ENCODE data around the gene AHSP.
"Not testable (repeated sequence)": the region's sequence is repeated elsewhere in the genome, so short reads cannot be mapped to it uniquely, and the experiment has no call there.

AHSP gene

DNA sequence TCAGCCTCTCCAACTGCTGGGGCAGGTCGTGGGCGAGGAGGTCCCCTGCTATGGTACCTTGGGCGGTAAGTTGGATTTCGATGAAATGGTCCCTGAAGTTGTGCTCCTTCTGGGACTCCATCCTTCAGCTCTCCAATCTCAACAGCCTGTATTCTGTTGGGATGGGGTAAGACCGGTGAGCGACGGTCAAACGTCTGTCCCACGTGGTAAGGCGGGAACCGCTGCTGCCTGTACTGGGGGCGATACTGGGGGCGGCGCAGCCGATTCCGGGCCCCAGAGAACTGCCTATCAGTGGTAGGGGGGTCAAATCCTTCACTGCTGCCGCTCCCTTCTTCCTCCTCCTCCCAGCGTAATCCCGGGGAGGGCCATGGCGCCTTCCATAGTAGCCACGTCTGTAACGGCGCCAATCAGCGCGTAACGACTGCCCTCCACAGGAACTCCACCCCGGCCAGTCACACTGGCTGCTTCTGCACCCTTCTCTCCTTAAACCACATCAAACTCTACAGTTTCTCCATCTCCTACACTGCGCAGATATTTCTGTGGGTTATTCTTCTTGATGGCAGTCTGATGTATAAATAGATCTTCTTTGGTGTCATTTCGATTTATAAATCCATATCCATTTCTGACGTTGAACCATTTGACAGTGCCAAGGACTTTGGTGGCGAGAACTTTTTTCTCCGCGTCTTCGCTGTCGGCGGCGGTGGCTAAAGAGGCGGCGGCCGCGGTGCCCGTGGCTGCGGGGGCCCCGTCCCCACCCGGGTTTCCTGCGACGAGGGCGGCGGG, 41.1 kb downstream of the AHSP start:
- no peak for DNase-seq (ENCODE audit: extremely low spot score)
- ChIA-PET CTCF (no interaction called here), POLR2A (no interaction called here)
- no peak for TF ChIP-seq FOXM1 (IDR thresholded peaks at IDR 0.05; ENCODE audit: borderline replicate concordance)
- no peak for TF ChIP-seq CTBP1 (IDR thresholded peaks at IDR 0.05; ENCODE audit: borderline replicate concordance)

DNA sequence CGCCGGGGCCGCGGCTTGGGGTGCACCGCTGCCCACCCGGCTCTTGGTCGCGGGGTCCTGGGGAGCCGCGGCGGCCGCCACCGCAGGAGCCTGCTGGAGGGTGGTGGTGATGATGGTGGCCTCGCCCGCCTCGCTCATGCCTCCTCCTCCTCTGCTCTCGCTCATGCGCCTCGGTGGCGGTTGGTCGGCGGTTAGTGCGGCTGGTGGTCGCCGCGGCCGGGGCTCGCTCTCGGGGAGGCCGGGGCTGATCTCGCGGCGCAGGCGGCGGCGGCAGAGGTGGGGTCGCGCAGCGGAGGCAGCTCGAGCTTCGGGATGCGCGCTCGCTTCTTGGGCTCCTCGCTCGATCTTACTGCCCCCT, 41.6 kb downstream of the AHSP start:
- ChIA-PET POLR2A (no interaction called here), CTCF (no interaction called here)
- DNase-seq (ENCODE audit: extremely low spot score), result no peak
- no peak for TF ChIP-seq SP1 (IDR thresholded peaks at IDR 0.05)
- no peak for TF ChIP-seq SUZ12 (IDR thresholded peaks at IDR 0.05)
- no peak for TF ChIP-seq L3MBTL2 (conservative IDR thresholded peaks at IDR 0.05)
- no peak for TF ChIP-seq BHLHE40 (IDR thresholded peaks at IDR 0.05; ENCODE audit: borderline replicate concordance)
- TF ChIP-seq CTBP1 (IDR thresholded peaks at IDR 0.05; ENCODE audit: borderline replicate concordance), result no peak
- TF ChIP-seq NFRKB (IDR thresholded peaks at IDR 0.05), result no peak
- no peak for TF ChIP-seq FOXM1 (IDR thresholded peaks at IDR 0.05; ENCODE audit: borderline replicate concordance)
- TF ChIP-seq LEF1 (IDR thresholded peaks at IDR 0.05; ENCODE audit: borderline replicate concordance), result no peak
- TF ChIP-seq ARNT (IDR thresholded peaks at IDR 0.05), result no peak
- TF ChIP-seq FOXK2 (IDR thresholded peaks at IDR 0.05), result no peak
- no peak for TF ChIP-seq HDGF (IDR thresholded peaks at IDR 0.05; ENCODE audit: borderline replicate concordance)
- no peak for TF ChIP-seq ZNF384 (IDR thresholded peaks at IDR 0.05)
- no peak for TF ChIP-seq TARDBP (IDR thresholded peaks at IDR 0.05)
- TF ChIP-seq ELF4 (IDR thresholded peaks at IDR 0.05), result no peak
- TF ChIP-seq, protein P1, sequence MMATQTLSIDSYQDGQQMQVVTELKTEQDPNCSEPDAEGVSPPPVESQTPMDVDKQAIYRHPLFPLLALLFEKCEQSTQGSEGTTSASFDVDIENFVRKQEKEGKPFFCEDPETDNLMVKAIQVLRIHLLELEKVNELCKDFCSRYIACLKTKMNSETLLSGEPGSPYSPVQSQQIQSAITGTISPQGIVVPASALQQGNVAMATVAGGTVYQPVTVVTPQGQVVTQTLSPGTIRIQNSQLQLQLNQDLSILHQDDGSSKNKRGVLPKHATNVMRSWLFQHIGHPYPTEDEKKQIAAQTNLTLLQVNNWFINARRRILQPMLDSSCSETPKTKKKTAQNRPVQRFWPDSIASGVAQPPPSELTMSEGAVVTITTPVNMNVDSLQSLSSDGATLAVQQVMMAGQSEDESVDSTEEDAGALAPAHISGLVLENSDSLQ (IDR thresholded peaks at IDR 0.05), result no peak
- TF ChIP-seq FOXA1 (IDR thresholded peaks at IDR 0.05), result no peak

DNA sequence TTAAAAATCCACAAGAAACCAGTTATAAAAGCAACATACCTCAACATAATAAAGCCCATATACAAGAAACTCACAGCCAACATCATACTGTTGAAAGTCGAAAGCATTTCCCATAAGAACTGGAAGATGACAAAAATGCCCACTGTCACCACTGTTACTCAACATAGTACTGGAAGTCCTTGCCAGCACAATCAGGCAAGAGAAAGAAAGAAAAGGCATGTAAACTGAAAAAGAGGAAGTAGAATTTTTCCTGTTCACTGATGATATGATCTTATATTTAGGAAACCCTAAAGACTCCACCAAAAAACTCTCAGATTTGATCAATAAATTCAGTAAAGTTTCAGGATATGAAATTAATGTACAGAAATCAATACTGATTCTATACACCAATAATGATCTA, 45.1 kb downstream of the AHSP start:
- ChIA-PET CTCF (no interaction called here), POLR2A (no interaction called here)
- TF ChIP-seq BHLHE40 (IDR thresholded peaks at IDR 0.05; ENCODE audit: borderline replicate concordance), result no peak
- no peak for TF ChIP-seq HDGF (IDR thresholded peaks at IDR 0.05; ENCODE audit: borderline replicate concordance)
- TF ChIP-seq FOXK2 (IDR thresholded peaks at IDR 0.05), result no peak
- TF ChIP-seq FOXA1 (IDR thresholded peaks at IDR 0.05), result no peak
- no peak for TF ChIP-seq ARNT (IDR thresholded peaks at IDR 0.05)
- TF ChIP-seq L3MBTL2 (conservative IDR thresholded peaks at IDR 0.05), result no peak
- no peak for TF ChIP-seq TARDBP (IDR thresholded peaks at IDR 0.05)
- no peak for TF ChIP-seq CTBP1 (IDR thresholded peaks at IDR 0.05; ENCODE audit: borderline replicate concordance)
- no peak for DNase-seq (ENCODE audit: extremely low spot score)

DNA sequence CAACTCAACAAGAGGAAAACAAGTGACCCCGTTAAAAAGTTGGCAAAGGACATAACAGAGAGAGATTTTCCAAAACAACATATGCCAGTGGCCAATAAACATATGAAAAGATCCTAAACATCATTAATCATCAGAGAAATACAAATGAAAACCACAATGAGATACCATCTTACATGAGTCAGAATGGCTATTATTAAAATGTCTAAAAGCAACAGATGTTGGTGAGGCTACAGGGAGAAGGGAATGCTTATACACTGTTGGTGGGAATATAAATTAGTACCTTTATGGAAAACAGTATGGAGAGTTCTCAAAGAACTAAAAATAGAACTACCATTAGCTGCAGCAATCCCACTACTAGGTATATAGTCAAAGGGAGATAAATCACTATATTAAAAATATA, 46.5 kb downstream of the AHSP start:
- POLR2A ChIA-PET; DNase-seq (ENCODE audit: extremely low spot score); CTCF ChIA-PET: not testable (repeated sequence)

DNA sequence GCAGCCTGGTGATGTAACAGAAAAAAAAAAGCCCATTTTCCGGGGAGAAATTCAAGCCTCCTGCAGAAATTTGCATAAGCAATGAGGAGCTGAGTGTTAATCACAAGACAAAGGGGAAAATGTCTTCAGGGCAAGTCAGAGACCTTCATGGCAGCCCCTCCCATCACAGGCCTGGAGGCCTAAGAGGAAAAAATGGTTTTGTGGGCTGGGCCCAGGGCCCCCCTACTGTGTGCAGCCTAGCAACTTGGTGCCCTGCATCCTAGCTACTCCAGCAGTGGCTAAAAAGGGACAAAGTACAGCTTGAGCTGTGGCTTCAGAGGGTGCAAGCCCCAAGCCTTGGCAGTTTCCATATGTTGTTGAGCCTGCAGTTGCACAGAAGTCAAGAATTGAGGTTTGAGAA, 49.7 kb downstream of the AHSP start:
- ChIA-PET POLR2A (no interaction called here), CTCF (no interaction called here)
- no peak for DNase-seq (ENCODE audit: extremely low spot score)
- TF ChIP-seq FOXA1 (IDR thresholded peaks at IDR 0.05) (no peak), ELF4 (IDR thresholded peaks at IDR 0.05) (no peak), L3MBTL2 (conservative IDR thresholded peaks at IDR 0.05) (no peak), ZNF384 (IDR thresholded peaks at IDR 0.05) (no peak), BHLHE40 (IDR thresholded peaks at IDR 0.05; ENCODE audit: borderline replicate concordance) (no peak), LEF1 (IDR thresholded peaks at IDR 0.05; ENCODE audit: borderline replicate concordance) (no peak), HDGF (IDR thresholded peaks at IDR 0.05; ENCODE audit: borderline replicate concordance) (no peak), CTBP1 (IDR thresholded peaks at IDR 0.05; ENCODE audit: borderline replicate concordance) (no peak), SP1 (IDR thresholded peaks at IDR 0.05) (no peak), ARNT (IDR thresholded peaks at IDR 0.05) (no peak)
